AG09309 (cell line): Measurements from ENCODE around the gene KIF21B.

Experiments used
- DNase-seq: peaks from one replicate; pipeline ENCODE4 v3.0.0-alpha.2; 2010; ENCODE audit warnings: low read depth
- H3K4me3 ChIP-seq: 2 replicates; pipeline ENCODE4 v1.5.1; 2011; ENCODE audit warnings: mild to moderate bottlenecking, low read depth, low read length, moderate library complexity; ENCODE audit not compliant: control insufficient read depth
- CTCF ChIP-seq: IDR thresholded peaks from 2 replicates; pipeline ENCODE4 v1.5.1; 2011; ENCODE audit warnings: mild to moderate bottlenecking, low read depth, low read length, inconsistent platforms; ENCODE audit not compliant: insufficient read depth, control insufficient read depth; ENCODE audit errors: missing control alignments

Gene KIF21B

GRCh38 chr1:200960236-200960947, 63.1 kb downstream of the KIF21B start:
- TF ChIP-seq CTCF, result no peak
- no peak overlapping the region for H3K4me3 ChIP-seq
- no peak for DNase-seq

- no peak for TF ChIP-seq CTCF
- DNase-seq, result no peak
Measured at GRCh38 chr1:200959411-200959921, 64.0 kb downstream of the KIF21B start.

GRCh38 chr1:200958597-200958996, 64.9 kb downstream of the KIF21B start:
- TF ChIP-seq CTCF, result no peak
- H3K4me3 ChIP-seq, result no peak overlapping the region

More at GRCh38 chr1:200959411-200959921, 64.0 kb downstream of the KIF21B start:
- no peak overlapping the region for H3K4me3 ChIP-seq

GRCh38 chr1:200954434-200954833, 69.1 kb downstream of the KIF21B start:
- no peak for DNase-seq
- no peak for TF ChIP-seq CTCF
- H3K4me3 ChIP-seq, result no peak overlapping the region

More at GRCh38 chr1:200958597-200958996, 64.9 kb downstream of the KIF21B start:
- DNase-seq, result no peak

- no peak for DNase-seq
- H3K4me3 ChIP-seq, result no peak overlapping the region
- no peak for TF ChIP-seq CTCF
Measured at GRCh38 chr1:200951016-200951415, 72.5 kb downstream of the KIF21B start.

- TF ChIP-seq CTCF, result no peak
- H3K4me3 ChIP-seq, result no peak overlapping the region
- no peak for DNase-seq
Measured at GRCh38 chr1:200949626-200950025, 73.9 kb downstream of the KIF21B start.
